Progenitor cell of endocrine pancreas (in vitro differentiated cells): ENCODE data around the gene ACTR1A. TPM values are rescaled to one million over a fixed set of nuclear protein-coding genes. Genes with fewer than 3 reads are reported as not detected.
A peak's percentile ranks its signal among the peaks of the same experiment; 100 is the strongest.

ENCODE experiments used
- DNase-seq: peaks from one replicate; pipeline ENCODE4 v3.0.0; 2021; ENCODE audit warnings: low spot score; ENCODE audit not compliant: unreplicated experiment
- H3K27ac Mint-ChIP-seq: 2 replicates; pipeline ENCODE4 v1.8.0; 2021; ENCODE audit warnings: mild to moderate bottlenecking, moderate library complexity, mixed read lengths
- H3K27me3 Mint-ChIP-seq: 2 replicates; pipeline ENCODE4 v1.8.0; 2021; ENCODE audit warnings: mixed read lengths
- H3K36me3 Mint-ChIP-seq: 2 replicates; pipeline ENCODE4 v1.8.0; 2022; ENCODE audit warnings: mixed read lengths; ENCODE audit not compliant: insufficient read depth
- H3K4me1 Mint-ChIP-seq: 2 replicates; pipeline ENCODE4 v1.8.0; 2021; ENCODE audit warnings: low read depth, mixed read lengths
- H3K4me3 Mint-ChIP-seq: 2 replicates; pipeline ENCODE4 v1.8.0; 2021; ENCODE audit warnings: low read depth, mild to moderate bottlenecking, moderate library complexity, mixed read lengths
- H3K9me3 Mint-ChIP-seq: 2 replicates; pipeline ENCODE4 v1.8.0; 2021; ENCODE audit warnings: low read depth, mixed read lengths
- total RNA-seq: library from RNA; stranded (reverse); gene quantifications from 2 replicates; pipeline ENCODE4 v1.2.1, GENCODE V29; 2021
- TF ChIP-seq, protein P1 (sequence below): fragments of 200-600 bp; sonication (generic); IDR thresholded peaks from one replicate; pipeline ENCODE4 v1.5.0; 2021; ENCODE audit warnings: antibody characterized with exemption, mild to moderate bottlenecking; ENCODE audit not compliant: unreplicated experiment

Gene ACTR1A
- total RNA-seq, 1 donor from 2014 or later: 104 TPM

- H3K4me1 Mint-ChIP-seq: peaks cover 11% of the 10 kb centered on the region
- no peak overlapping the region for H3K4me3 Mint-ChIP-seq
- no peak overlapping the region for H3K27ac Mint-ChIP-seq
- no peaks in the 10 kb centered on the region for H3K27me3 Mint-ChIP-seq
- H3K9me3 Mint-ChIP-seq: no peaks in the 10 kb centered on the region
- TF ChIP-seq, protein P1, sequence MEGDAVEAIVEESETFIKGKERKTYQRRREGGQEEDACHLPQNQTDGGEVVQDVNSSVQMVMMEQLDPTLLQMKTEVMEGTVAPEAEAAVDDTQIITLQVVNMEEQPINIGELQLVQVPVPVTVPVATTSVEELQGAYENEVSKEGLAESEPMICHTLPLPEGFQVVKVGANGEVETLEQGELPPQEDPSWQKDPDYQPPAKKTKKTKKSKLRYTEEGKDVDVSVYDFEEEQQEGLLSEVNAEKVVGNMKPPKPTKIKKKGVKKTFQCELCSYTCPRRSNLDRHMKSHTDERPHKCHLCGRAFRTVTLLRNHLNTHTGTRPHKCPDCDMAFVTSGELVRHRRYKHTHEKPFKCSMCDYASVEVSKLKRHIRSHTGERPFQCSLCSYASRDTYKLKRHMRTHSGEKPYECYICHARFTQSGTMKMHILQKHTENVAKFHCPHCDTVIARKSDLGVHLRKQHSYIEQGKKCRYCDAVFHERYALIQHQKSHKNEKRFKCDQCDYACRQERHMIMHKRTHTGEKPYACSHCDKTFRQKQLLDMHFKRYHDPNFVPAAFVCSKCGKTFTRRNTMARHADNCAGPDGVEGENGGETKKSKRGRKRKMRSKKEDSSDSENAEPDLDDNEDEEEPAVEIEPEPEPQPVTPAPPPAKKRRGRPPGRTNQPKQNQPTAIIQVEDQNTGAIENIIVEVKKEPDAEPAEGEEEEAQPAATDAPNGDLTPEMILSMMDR: no peak
- no peak for DNase-seq
- H3K36me3 Mint-ChIP-seq: peaks cover 8% of the 10 kb centered on the region
Measured at GRCh38 chr10:102505462-102506115, 3.1 kb upstream of the ACTR1A start.

DNA sequence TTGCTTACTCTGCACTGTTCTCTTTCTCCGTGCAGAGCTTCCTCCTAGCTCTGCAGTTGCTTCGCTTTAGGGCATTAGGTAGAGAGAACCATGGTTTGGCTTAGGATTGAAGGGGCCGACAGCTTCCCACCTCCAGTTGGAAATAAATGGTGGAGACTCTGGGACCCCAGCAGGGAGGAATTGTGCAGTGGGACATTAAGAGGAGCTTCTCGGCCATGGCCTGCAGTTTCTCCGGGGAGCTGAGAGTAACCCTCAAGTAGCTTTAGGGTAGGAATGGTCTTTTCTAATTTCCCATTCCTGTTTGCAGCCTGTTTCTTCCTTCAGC is 2.4 kb upstream of the ACTR1A start:
- Mint-ChIP-seq H3K27me3 (no peaks in the 10 kb centered on the region), H3K36me3 (peaks cover 8% of the 10 kb centered on the region), H3K4me3 (no peak overlapping the region), H3K27ac (peak overlapping the region; percentile 94), H3K9me3 (no peaks in the 10 kb centered on the region), H3K4me1 (peaks cover 11% of the 10 kb centered on the region)
- TF ChIP-seq, protein P1: no peak
- DNase-seq: no peak

DNA sequence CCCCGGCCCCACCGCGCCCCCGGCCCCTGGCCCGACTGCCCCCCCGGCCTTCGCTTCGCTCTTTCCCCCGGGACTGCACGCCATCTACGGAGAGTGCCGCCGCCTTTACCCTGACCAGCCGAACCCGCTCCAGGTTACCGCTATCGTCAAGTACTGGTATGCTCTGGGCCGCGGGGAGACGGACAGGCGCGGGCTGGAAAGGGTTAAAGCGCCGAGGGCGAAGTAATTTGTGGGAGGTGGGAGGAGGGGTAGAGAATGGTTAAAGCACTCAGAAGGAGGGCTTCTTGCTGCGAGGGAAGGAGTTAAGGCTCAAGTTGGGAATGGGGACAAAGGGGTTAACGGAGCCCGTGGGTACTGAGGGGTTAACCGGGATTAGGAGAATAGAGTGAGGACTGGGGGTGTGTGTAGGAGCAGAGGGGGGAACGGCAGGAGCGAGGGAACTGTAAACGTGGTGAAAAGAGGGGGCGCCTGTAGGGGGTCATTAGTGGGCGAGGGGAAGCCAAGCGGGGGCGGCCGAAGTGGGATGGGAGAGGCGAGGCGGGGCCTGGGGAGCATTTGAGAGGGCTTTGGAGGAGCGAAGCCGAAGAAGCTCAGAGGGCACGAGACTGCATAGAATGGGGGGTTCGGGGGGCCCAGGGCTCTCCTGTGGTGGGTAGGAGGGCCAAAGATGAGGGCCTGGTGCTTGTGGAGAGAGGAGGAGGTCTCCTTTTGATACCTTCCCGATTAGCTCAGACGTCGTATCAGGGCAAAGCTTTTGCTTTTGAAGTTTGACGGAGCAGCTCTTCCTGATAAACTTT is 1.9 kb upstream of the ACTR1A start:
- TF ChIP-seq, protein P1: no peak
- Mint-ChIP-seq H3K27ac (peak overlapping the region; percentile 94), H3K9me3 (no peaks in the 10 kb centered on the region), H3K36me3 (peaks cover 4% of the 10 kb centered on the region), H3K4me1 (peaks cover 11% of the 10 kb centered on the region), H3K4me3 (no peak overlapping the region), H3K27me3 (no peaks in the 10 kb centered on the region)
- DNase-seq: peak; percentile 44

DNA sequence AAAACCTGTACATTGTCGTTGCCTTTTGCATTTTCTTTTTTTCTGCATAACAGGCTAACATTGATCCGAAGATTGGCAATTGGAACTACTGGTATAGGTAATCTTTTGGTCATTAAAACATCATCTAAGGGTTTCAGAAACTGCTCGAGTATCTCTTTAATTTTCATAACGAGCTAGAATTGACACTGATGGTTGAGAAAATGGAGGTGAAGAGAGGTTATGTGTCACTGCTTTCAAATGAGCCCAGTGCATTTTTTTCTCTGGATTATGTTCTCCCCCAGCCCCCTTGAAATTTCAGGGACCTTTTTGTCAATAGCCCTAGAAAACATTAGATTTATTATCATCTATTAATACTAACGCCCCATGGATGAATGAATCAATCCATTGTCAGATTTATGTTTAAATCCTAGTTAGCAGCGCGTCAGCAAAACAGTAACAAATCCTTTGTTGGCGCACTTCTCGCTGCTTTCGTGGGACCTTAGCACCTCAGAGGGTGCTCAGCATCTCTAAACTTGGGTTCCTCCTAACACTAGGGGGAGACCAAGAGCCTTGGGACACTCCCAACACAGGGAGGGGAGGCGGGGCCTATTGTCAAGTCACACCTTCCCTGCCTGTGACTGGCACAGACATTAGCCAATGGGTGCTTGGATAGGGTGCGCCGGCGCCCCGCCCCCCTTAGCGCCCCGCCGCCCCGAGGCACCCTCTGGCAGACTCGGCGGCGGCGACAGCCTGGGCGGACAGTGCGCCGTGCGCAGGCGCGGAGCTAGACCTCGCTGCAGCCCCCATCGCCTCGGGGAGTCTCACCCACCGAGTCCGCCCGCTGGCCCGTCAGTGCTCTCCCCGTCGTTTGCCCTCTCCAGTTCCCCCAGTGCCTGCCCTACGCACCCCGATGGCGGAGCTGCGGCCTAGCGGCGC is 1.0 kb upstream of the ACTR1A start, which contains the start of gene SUFU:
SUFU (plus strand) TSS at position 709 of the 915 bp plus-strand sequence; CDS start at position 890, 181 bp downstream.
- no peaks in the 10 kb centered on the region for H3K9me3 Mint-ChIP-seq
- peaks cover 2% of the 10 kb centered on the region for H3K36me3 Mint-ChIP-seq
- no peak within 1 kb of the TSS for H3K4me3 Mint-ChIP-seq
- TF ChIP-seq, protein P1: peak; percentile 86
- H3K27me3 Mint-ChIP-seq: no peaks in the 10 kb centered on the region
- peak within 1 kb of the TSS; percentile 94 for H3K27ac Mint-ChIP-seq
- peaks cover 11% of the 10 kb centered on the region for H3K4me1 Mint-ChIP-seq
- DNase-seq: peak; percentile 99

DNA sequence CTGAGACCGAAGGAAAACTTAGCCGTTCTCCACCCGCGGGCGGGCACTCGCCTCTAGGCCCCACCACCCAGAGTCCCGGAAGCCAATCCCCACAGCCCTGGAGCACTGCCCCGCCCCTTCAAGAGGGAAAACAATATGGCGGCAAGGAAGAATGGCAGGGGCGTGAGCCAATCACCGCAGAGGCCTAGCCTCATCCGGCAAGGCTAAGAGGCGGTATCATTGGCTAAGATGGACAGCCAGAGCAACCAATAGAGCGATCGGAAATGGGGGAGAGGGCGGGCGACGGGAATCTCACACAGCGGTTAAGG is 529 bp downstream of the ACTR1A start:
- TF ChIP-seq, protein P1: no peak
- H3K4me1 Mint-ChIP-seq: peaks cover 11% of the 10 kb centered on the region
- H3K9me3 Mint-ChIP-seq: no peaks in the 10 kb centered on the region
- no peak overlapping the region for H3K4me3 Mint-ChIP-seq
- H3K27me3 Mint-ChIP-seq: no peaks in the 10 kb centered on the region
- H3K36me3 Mint-ChIP-seq: peaks cover under 1% of the 10 kb centered on the region
- peak; percentile 97 for DNase-seq
- H3K27ac Mint-ChIP-seq: no peak overlapping the region
